Fibroblast of skin of left biceps (primary cell): ENCODE measurements around the gene ABLIM2.

ENCODE experiments used
- DNase-seq, 2 experiments: peaks; one replicate each; pipeline ENCODE4 v3.0.0-alpha.2; 2013; ENCODE audit warnings: low read depth in 2 of 2

ABLIM2 gene

GRCh38 chr4:8192748-8193738, 34.4 kb upstream of the ABLIM2 start:
- no peak for DNase-seq

- no peak for DNase-seq
Observed at GRCh38 chr4:8191136-8191747, 32.6 kb upstream of the ABLIM2 start.

GRCh38 chr4:8189551-8190466, 31.2 kb upstream of the ABLIM2 start:
- DNase-seq: no peak

GRCh38 chr4:8188743-8189550, 30.3 kb upstream of the ABLIM2 start:
- no peak for DNase-seq

GRCh38 chr4:8188085-8188484, 29.5 kb upstream of the ABLIM2 start:
- no peak for DNase-seq

GRCh38 chr4:8185930-8186329, 27.3 kb upstream of the ABLIM2 start:
- no peak for DNase-seq

- peak; percentile 84 to 86 for DNase-seq
Observed at GRCh38 chr4:8185295-8185694, 26.7 kb upstream of the ABLIM2 start.

GRCh38 chr4:8184061-8184460, 25.4 kb upstream of the ABLIM2 start:
- DNase-seq: no peak

- DNase-seq: no peak
Observed at GRCh38 chr4:8182858-8183725, 24.5 kb upstream of the ABLIM2 start.

GRCh38 chr4:8182294-8182693, 23.7 kb upstream of the ABLIM2 start:
- no peak for DNase-seq

GRCh38 chr4:8181844-8182243, 23.2 kb upstream of the ABLIM2 start:
- DNase-seq: no peak

GRCh38 chr4:8181119-8181518, 22.5 kb upstream of the ABLIM2 start:
- no peak for DNase-seq

- DNase-seq: no peak
Observed at GRCh38 chr4:8180310-8181093, 21.9 kb upstream of the ABLIM2 start.

GRCh38 chr4:8179771-8180170, 21.2 kb upstream of the ABLIM2 start:
- DNase-seq: no peak

- DNase-seq: no peak
Observed at GRCh38 chr4:8179074-8179473, 20.5 kb upstream of the ABLIM2 start.

- no peak for DNase-seq
Observed at GRCh38 chr4:8177956-8178355, 19.3 kb upstream of the ABLIM2 start.

- no peak for DNase-seq
Observed at GRCh38 chr4:8177552-8177951, 18.9 kb upstream of the ABLIM2 start.

- no peak for DNase-seq
Observed at GRCh38 chr4:8176547-8177399, 18.2 kb upstream of the ABLIM2 start.
